OCI-LY1 (cell line): Measurements from ENCODE around the gene CXCL10.

Experiments
- H2AFZ ChIP-seq: fragments of 200-600 bp; sonication (generic), shearing (Covaris generic); 2 replicates; pipeline ENCODE4 v1.6.0; 2014; ENCODE audit warnings: antibody characterized with exemption, mild to moderate bottlenecking, low read length
- H3F3A ChIP-seq: fragments of 200-600 bp; sonication (generic), shearing (Covaris generic); 2 replicates; pipeline ENCODE4 v1.6.0; 2014; ENCODE audit warnings: mild to moderate bottlenecking, antibody characterized with exemption, low read length, moderate library complexity; ENCODE audit not compliant: insufficient read depth
- H3K27ac ChIP-seq: fragments of 200-600 bp; sonication (generic); 2 replicates; pipeline ENCODE4 v1.5.1; 2014; ENCODE audit warnings: low read length, mixed run types, mild to moderate bottlenecking, low read depth; ENCODE audit not compliant: poor library complexity, severe bottlenecking
- H3K27me3 ChIP-seq: fragments of 200-600 bp; sonication (generic); 2 replicates; pipeline ENCODE4 v1.6.0; 2014; ENCODE audit warnings: antibody characterized with exemption, mild to moderate bottlenecking, low read length, moderate library complexity; ENCODE audit not compliant: insufficient read depth
- H3K36me3 ChIP-seq: fragments of 200-600 bp; sonication (generic); 2 replicates; pipeline ENCODE4 v1.6.1; 2014; ENCODE audit warnings: mild to moderate bottlenecking, antibody characterized with exemption, low read length, moderate library complexity, mixed read lengths; ENCODE audit not compliant: insufficient read depth
- H3K4me1 ChIP-seq: fragments of 200-600 bp; sonication (generic); 2 replicates; pipeline ENCODE4 v1.5.1; 2014; ENCODE audit warnings: mild to moderate bottlenecking, low read length, moderate library complexity; ENCODE audit not compliant: insufficient read depth, severe bottlenecking
- H3K4me2 ChIP-seq: fragments of 200-600 bp; sonication (generic), shearing (Covaris generic); 2 replicates; pipeline ENCODE4 v1.6.1; 2014; ENCODE audit warnings: low read length
- H3K4me3 ChIP-seq: fragments of 200-600 bp; sonication (generic); 2 replicates; pipeline ENCODE4 v1.5.1; 2014; ENCODE audit warnings: low read length, low read depth, mild to moderate bottlenecking, mixed read lengths; ENCODE audit not compliant: poor library complexity, severe bottlenecking
- H3K79me2 ChIP-seq: fragments of 200-600 bp; shearing (Covaris generic); 2 replicates; pipeline ENCODE4 v1.6.1; 2016; ENCODE audit warnings: mixed run types, low read length, mixed read lengths; ENCODE audit not compliant: insufficient read depth
- H3K9ac ChIP-seq: fragments of 200-600 bp; sonication (generic), shearing (Covaris generic); 2 replicates; pipeline ENCODE4 v1.6.1; 2014; ENCODE audit warnings: mild to moderate bottlenecking, low read length, mixed read lengths
- H3K9me2 ChIP-seq: fragments of 200-600 bp; sonication (generic), shearing (Covaris generic); 2 replicates; pipeline ENCODE4 v1.6.1; 2014; ENCODE audit warnings: low read depth, mild to moderate bottlenecking, low read length, mixed read lengths
- H3K9me3 ChIP-seq: fragments of 200-600 bp; shearing (Covaris generic); 2 replicates; pipeline ENCODE4 v1.6.1; 2014; ENCODE audit warnings: low read length, mixed read lengths
- H4K20me1 ChIP-seq: fragments of 200-600 bp; sonication (generic), shearing (Covaris generic); 2 replicates; pipeline ENCODE4 v1.6.0; 2016; ENCODE audit warnings: mild to moderate bottlenecking, low read length; ENCODE audit not compliant: insufficient read depth
- CTCF ChIP-seq: fragments of 200-600 bp; sonication (generic), shearing (Covaris generic); IDR thresholded peaks from 2 replicates; pipeline ENCODE4 v1.5.1; 2017; ENCODE audit warnings: mild to moderate bottlenecking, antibody characterized with exemption, low read length, moderate library complexity, mixed read lengths
- EZH2 ChIP-seq: fragments of 200-600 bp; sonication (generic), shearing (Covaris generic); IDR thresholded peaks from 2 replicates; pipeline ENCODE4 v1.8.0; 2017; ENCODE audit warnings: borderline replicate concordance, mixed run types, mild to moderate bottlenecking, antibody characterized with exemption, low read length, moderate library complexity, mixed read lengths

CXCL10 gene

GRCh38 chr4:76022677-76023076 lies 620 bp downstream of the CXCL10 start:
- H2AFZ ChIP-seq = no peak overlapping the region
- no peak overlapping the region for H3K4me3 ChIP-seq
- H3K9me2 ChIP-seq = no peaks in the 10 kb centered on the region
- H3K9me3 ChIP-seq = no peaks in the 10 kb centered on the region
- no peaks in the 10 kb centered on the region for H3K36me3 ChIP-seq
- no peaks in the 10 kb centered on the region for H3K4me1 ChIP-seq
- no peaks in the 10 kb centered on the region for H4K20me1 ChIP-seq
- no peak overlapping the region for H3K9ac ChIP-seq
- H3K4me2 ChIP-seq = no peak overlapping the region
- H3K79me2 ChIP-seq = no peaks in the 10 kb centered on the region
- no peak overlapping the region for H3K27ac ChIP-seq
- TF ChIP-seq EZH2 = no peak
- TF ChIP-seq CTCF = no peak
- H3F3A ChIP-seq = no peaks in the 10 kb centered on the region
- H3K27me3 ChIP-seq = no peaks in the 10 kb centered on the region; the same call in 1 of the 2 replicates

DNA sequence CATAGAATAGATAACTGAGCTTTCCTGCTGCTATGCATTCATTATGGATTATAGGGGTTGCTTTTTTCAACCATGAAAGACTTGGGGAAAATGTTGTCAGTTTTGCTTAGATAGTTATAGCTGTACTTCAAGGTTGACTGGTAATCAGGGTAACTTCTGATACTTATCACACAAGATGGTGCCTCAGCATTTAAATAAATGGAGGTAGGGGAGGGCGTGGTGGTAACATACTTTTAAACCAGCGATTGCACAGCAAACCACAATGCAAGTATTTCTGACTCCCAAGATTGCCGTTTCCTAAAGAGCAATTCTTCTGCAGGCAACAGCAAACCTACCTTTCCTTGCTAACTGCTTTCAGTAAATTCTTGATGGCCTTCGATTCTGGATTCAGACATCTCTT lies 1.3 kb downstream of the CXCL10 start:
- no peak overlapping the region for H3K27ac ChIP-seq
- no peaks in the 10 kb centered on the region for H3K36me3 ChIP-seq
- H2AFZ ChIP-seq = no peak overlapping the region
- H3K4me3 ChIP-seq = no peak overlapping the region
- no peak for TF ChIP-seq CTCF
- no peak for TF ChIP-seq EZH2
- no peak overlapping the region for H3K9ac ChIP-seq
- no peaks in the 10 kb centered on the region; the same call in 1 of the 2 replicates for H3K27me3 ChIP-seq
- no peak overlapping the region for H3K4me2 ChIP-seq
- no peaks in the 10 kb centered on the region for H3K79me2 ChIP-seq
- no peaks in the 10 kb centered on the region for H4K20me1 ChIP-seq
- no peaks in the 10 kb centered on the region for H3K9me3 ChIP-seq
- H3F3A ChIP-seq = no peaks in the 10 kb centered on the region
- H3K9me2 ChIP-seq = no peaks in the 10 kb centered on the region
- no peaks in the 10 kb centered on the region for H3K4me1 ChIP-seq

GRCh38 chr4:76017056-76017686 lies 6.1 kb downstream of the CXCL10 start:
- Histone ChIP-seq H2AFZ (no peak overlapping the region), H3K9ac (no peak overlapping the region), H3K4me3 (no peak overlapping the region), H3K9me3 (no peaks in the 10 kb centered on the region), H3K27ac (no peak overlapping the region), H3F3A (no peaks in the 10 kb centered on the region), H3K4me2 (no peak overlapping the region), H3K4me1 (no peaks in the 10 kb centered on the region), H3K79me2 (no peaks in the 10 kb centered on the region), H3K9me2 (no peaks in the 10 kb centered on the region), H4K20me1 (no peaks in the 10 kb centered on the region), H3K36me3 (no peaks in the 10 kb centered on the region), H3K27me3 (no peaks in the 10 kb centered on the region)
- TF ChIP-seq EZH2 = no peak

DNA sequence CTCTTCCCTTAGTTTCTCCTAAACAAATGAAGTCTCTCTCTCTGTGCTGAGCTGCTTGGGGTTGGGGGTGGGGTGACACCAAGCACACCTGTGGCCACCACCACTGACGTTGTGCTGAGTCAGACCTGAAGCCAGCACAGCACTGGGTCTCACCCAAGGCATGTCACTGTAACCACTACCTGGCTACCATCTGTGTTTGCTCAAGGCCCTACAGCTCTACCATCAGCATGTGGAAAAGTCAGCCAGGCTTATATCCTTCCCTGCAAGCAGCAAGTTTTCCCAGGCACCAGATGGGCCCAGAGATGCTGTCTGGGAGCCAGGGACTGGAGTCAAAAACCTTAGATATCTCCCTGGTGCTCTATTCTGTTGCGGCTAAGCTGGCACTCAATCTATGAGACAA lies 6.9 kb downstream of the CXCL10 start:
- H3F3A ChIP-seq = no peaks in the 10 kb centered on the region
- no peaks in the 10 kb centered on the region for H3K79me2 ChIP-seq
- H3K9me2 ChIP-seq = no peaks in the 10 kb centered on the region
- H3K4me3 ChIP-seq = no peak overlapping the region
- no peaks in the 10 kb centered on the region for H3K9me3 ChIP-seq
- H4K20me1 ChIP-seq = no peaks in the 10 kb centered on the region
- H3K27me3 ChIP-seq = no peaks in the 10 kb centered on the region
- H3K4me2 ChIP-seq = no peak overlapping the region
- no peak overlapping the region for H3K27ac ChIP-seq
- H2AFZ ChIP-seq = no peak overlapping the region
- TF ChIP-seq CTCF = no peak
- TF ChIP-seq EZH2 = no peak
- no peaks in the 10 kb centered on the region for H3K36me3 ChIP-seq
- no peak overlapping the region for H3K9ac ChIP-seq
- no peaks in the 10 kb centered on the region for H3K4me1 ChIP-seq
